Superior temporal gyrus (tissue), 1 donor: Measurements from ENCODE around the gene SCAF8.
"Not testable (repeated sequence)": the region's sequence is repeated elsewhere in the genome, so short reads cannot be mapped to it uniquely, and the experiment has no call there.

Experiments used
- DNase-seq: peaks from one replicate; pipeline ENCODE4 v3.0.0-alpha.2; 2016; ENCODE audit errors: extremely low spot score

The SCAF8 gene

GRCh38 chr6:154783229-154783628 is 50.0 kb downstream of the SCAF8 start:
- DNase-seq = no peak

DNA sequence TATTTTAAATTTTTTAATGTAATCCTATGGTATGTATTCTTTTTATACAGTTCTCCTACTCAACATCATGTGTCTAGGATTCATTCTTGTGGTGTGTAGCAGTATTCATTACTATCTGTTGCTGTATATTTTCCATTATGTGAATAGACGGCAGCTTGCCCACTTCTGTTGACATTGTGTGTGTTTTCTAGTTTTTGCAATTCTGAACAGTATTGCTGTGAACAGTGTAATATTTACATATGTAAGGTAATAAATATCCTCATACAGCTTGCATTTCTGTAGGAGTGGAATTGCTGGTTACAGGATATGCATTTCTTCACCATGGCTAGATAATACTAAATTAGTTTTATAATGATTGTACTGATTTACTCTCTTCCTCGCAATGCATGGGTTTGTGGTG is 51.9 kb downstream of the SCAF8 start:
- DNase-seq = no peak

GRCh38 chr6:154786144-154786868 is 53.1 kb downstream of the SCAF8 start:
- no peak for DNase-seq

- DNase-seq = no peak
Observed at GRCh38 chr6:154791556-154792317, 58.5 kb downstream of the SCAF8 start.

DNA sequence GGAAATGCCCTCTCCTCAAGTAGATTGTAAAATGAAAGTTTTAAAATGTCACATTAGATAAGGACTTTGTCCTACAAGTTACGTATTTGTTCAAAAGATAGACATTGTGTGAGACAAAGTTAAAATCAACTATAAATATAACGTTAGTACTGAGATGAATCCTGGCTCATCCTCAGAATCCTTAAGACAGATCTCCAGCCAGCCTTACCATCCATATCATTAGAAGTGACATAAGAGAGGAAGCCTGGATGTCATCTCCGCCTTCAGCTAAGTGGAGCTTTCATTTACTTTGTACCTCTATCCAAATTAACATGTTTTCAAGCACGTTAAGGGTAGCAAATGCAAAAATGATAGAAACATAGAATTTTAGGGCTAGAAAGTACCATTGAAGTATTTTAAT is 59.1 kb downstream of the SCAF8 start:
- no peak for DNase-seq

- no peak for DNase-seq
Observed at GRCh38 chr6:154792761-154793160, 59.5 kb downstream of the SCAF8 start.

GRCh38 chr6:154796484-154796883 is 63.3 kb downstream of the SCAF8 start:
- DNase-seq = no peak

- no peak for DNase-seq
Observed at GRCh38 chr6:154797857-154798256, 64.6 kb downstream of the SCAF8 start.

DNA sequence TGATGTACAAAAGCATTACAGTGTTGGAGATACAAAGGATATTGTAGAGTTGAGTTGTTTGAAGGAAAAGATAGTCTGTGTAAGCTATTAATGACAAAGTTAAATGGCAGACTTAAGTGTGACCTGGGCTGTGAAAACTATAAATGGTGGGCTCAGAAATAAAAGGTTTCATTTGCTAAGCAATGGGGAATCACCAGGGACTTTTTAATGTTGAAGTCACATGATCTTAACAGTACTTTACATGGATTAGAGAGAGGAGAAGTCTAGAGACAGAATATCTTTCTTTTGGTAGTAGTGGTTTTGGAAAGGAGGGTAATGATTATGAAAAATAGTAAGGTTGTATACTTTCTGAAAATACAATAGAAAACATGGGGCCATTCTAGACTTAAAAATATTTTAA is 67.1 kb downstream of the SCAF8 start:
- no peak for DNase-seq

- peak; percentile 72 for DNase-seq
Observed at GRCh38 chr6:154805288-154805911, 72.2 kb downstream of the SCAF8 start.

DNA sequence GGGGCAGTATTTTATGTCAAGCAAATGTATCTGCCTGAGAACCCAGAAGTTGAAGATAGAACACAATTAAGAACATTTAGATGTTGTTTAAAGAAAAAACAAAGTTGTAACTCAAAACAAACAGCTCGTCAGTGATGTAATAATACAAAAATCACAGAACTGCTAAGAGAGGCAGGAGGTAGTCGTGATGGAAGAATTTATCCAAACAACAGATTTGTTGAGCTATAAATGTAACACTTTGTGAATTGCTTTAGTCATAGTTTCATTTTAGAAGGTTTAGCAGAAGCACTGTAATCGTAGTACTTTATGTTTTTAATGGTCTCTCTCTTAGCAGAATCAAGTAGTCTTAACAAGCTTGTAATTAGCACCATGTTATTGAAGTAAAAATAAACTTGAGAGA is 73.6 kb downstream of the SCAF8 start:
- peak; percentile 33 for DNase-seq

GRCh38 chr6:154811663-154812062 is 78.4 kb downstream of the SCAF8 start:
- DNase-seq = not testable (repeated sequence)

- no peak for DNase-seq
Observed at GRCh38 chr6:154814063-154814462, 80.8 kb downstream of the SCAF8 start.

DNA sequence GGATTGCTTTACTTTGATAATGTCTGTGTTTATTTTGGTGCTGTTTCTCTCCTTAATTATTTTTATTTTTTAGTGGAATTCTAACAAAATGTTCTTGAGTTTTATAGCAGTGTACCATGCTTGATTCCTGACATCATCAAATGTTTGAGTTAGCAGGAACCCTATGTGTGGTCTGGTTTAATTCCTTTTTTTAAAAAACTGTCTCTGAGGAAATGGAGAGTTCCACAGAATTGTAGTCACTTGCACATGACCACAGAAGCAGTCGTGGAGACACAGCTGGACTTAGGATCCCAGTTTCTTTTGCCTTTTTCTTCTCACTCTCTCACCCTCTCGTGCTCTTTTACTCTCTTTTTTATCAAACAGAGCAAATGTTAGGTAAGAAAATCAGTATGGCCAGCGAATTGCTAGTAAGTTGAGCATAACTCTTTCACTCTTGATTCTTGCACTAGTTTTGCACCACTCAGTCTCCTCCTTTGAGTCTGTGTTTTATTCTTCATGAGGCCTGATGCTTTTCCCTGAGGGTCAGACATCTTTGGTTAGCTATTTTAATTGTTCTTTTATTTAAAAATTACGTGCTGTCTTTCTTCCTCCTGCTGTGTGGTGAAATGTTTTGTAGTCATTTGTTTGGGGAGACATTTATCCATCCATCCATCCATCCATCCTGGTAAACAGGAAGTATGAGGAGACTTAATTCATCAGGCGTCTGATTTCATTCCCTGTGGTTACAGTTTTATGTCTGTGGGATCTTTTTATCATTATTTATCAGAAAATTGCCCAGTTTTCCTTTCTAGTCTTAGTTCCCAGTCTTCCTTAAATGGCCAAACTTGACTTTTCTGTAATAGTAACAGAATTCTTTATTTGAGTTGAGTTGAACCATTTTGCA is 83.0 kb downstream of the SCAF8 start:
- DNase-seq = no peak

- no peak for DNase-seq
Observed at GRCh38 chr6:154821099-154821498, 87.9 kb downstream of the SCAF8 start.

DNA sequence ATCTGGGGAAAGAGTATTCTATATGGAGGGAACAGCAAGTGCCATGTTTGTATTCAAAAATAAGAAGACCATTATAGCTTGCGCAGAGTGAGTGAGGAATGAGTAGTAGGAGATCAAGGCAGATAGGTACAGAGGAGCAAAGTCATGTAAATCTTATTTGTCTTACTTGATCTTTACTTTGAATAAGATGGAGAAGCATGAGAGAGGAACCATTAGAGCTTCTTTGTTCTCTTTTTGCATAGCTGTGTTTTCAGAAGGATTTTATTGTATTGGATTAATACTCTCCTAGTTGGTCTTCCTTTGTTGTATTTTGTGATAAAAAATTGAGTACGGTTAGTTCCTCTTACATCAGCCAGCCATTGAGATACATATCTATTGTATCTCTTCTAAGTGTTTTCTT is 88.4 kb downstream of the SCAF8 start:
- DNase-seq = no peak

DNA sequence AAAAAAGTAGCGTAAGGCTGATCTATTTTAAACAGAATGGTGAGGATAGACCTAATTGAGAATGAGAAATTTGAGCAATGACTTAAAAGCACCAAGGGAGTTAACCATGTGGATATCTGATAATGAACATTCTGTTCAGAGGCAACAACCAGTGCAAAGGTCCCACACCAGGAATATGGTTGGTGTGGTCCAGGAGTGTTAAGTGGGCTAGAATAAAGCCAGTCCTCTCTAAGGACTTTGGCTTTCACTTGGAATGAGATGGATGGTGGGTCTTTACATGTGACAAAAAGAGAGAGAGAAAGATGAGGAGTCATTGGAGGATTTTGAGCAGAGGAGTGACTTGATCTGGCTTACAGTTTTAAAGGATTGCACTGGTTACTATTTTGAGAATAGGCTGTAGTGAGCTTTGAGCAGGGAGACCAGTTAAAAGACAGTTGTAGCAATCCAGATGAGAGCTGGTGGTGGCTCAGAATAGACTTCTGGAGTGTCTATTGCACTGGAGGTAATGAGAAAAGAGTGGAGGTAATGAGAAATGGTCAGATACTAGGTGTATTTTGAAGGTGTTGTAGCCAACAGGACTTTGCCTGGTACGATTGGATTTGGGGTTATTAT is 89.8 kb downstream of the SCAF8 start:
- DNase-seq = no peak

DNA sequence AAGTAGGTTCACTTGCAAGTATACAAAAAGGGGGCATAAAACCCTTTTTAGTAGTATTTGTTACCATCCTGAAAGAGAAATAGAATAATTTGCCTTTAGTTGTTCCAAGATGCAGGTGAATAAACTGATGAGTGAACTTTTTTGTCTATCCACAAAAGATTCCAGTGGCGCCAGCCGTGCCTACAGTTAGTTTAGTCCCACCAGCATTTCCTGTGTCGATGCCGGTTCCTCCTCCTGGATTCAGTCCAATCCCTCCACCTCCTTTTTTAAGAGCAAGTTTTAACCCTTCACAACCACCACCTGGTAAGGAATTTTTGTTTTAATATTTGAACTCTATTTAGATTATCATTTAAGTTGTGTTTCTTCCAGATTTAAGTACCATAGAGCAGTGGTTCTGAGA is 90.9 kb downstream of the SCAF8 start:
- DNase-seq = no peak

DNA sequence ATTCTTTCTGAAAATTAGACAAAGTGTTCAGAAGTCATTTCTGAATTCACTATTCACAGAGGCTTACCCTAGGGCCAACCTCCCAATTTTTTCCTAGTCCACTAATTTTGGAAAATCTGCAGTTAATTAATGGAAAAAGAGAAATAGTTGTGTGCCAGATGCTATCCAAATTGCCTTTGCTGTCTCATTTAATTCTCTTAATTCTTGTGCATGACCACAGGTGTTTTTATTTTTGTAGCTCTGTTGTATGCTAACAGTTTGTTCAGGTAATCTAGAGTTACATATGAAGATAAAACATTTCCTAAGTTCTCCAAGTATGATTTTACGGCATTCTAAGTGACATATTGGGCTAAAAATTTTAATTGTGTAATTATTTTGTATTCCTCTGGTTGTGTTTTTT is 96.8 kb downstream of the SCAF8 start:
- no peak for DNase-seq

GRCh38 chr6:154830771-154831170 is 97.6 kb downstream of the SCAF8 start:
- peak; percentile 46 for DNase-seq

- no peak for DNase-seq
Observed at GRCh38 chr6:154835307-154835706, 102.1 kb downstream of the SCAF8 start.
